ENCODE measurements around the gene TARS3. TPM values are rescaled to one million over a fixed set of nuclear protein-coding genes. Genes with fewer than 3 reads are reported as not detected.
"Not testable (repeated sequence)": the region's sequence is repeated elsewhere in the genome, so short reads cannot be mapped to it uniquely, and the experiment has no call there.

The TARS3 gene
- total RNA-seq, 1 donor: 9.7 TPM

DNA sequence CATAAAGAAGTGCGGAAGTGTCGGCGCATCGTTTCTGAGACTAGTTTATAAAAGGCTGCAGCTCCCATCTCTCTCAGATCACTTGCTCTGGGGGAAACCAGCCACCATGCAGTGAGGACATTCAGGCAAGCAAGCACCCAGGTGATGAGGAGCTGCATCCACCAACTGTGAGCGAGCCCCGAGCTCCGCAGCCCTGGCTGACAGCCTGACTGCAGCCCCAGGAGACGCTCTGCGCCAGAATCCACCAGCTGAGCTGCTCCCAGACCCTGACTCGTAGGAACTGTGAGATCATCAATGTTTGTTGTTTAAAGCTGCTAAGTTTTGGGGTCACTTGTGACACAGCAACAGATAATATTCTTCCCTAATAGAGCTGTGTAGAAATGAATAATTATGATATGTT lies 67.1 kb downstream of the TARS3 start:
- no peak for DNase-seq (ENCODE audit: low read depth in 2 of 3, low spot score in 2 of 3)

DNA sequence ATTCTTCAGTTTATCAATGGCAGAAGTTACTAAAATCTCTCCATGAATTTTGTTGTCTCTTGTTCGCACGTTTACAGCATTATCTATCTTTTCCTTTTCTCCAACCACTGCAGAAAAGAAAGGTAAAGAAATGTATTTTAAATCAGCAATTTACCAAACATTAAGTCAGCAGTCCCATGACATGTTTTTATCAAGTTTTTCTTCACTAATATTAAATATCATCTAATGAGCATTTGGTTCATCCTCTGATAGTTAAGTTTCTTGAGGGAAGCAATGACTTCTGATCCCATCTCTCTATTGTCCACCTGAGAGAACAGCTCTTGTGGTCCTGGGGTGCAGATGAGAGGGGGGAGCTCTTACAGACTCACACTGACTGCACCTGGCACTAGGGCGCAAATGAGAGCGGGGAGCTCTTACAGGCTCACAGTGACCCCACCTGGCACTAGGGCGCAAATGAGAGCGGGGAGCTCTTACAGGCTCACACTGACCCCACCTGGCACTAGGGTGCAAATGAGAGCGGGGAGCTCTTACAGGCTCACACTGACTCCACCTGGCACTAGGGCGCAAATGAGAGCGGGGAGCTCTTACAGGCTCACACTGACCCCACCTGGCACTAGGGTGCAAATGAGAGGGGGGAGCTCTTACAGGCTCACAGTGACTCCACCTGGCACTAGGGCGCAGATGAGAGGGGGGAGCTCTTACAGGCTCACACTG lies 69.5 kb downstream of the TARS3 start:
- peak in 2 of 3 donors; percentile 46 to 63 for DNase-seq (ENCODE audit: low read depth in 2 of 3, low spot score in 2 of 3)

DNA sequence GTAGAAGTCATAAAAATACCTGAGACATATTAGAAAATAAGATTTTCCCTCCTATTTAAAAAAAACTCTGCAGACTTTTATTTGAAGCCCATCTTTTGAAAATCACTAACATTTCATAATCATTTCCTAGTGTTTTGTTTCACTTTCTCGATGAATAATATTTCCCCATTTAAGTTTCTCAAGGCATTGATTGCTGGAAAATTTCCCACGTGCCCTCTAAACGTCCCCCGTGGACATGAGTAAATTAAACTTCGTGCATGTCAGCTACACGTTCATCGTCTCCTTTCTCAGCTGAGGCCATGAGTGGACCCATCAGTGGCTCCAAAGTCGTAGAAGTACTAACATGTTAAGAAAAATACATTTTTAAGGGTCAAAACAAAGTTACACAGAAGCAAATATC lies 70.1 kb downstream of the TARS3 start:
- no peak for DNase-seq (ENCODE audit: low read depth in 2 of 3, low spot score in 2 of 3)

DNA sequence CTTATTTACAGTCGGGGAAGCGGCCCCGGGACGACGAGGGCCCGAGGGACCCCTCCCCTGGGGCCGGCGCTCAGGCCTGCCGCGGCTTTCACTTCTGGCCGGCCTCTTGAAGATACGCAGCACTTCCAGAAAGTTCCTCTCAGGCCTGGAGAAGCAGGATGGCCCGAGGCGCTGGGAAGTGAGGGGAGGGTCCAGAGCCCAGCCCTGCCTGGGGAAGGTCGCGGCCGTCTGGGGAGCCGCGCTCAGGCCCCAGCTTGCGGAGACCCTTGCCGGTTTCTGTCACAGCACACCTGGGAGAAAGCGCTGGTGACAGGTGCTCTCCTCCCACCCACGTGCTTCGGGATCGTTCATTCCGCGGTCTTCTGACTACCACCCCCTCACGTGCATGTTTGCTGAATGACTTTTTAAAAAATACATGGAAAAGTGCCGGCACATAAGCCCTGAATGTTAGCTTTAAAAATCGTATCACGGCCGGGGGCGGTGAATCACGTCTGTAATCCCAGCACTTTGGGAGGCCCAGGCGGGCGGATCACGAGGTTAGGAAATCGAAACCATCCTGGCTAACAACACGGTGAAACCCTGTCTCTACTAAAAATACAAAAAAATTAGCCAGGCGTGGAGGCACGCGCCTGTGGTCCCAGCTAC lies 71.4 kb downstream of the TARS3 start:
- DNase-seq (ENCODE audit: low read depth in 2 of 3, low spot score in 2 of 3): no peak

DNA sequence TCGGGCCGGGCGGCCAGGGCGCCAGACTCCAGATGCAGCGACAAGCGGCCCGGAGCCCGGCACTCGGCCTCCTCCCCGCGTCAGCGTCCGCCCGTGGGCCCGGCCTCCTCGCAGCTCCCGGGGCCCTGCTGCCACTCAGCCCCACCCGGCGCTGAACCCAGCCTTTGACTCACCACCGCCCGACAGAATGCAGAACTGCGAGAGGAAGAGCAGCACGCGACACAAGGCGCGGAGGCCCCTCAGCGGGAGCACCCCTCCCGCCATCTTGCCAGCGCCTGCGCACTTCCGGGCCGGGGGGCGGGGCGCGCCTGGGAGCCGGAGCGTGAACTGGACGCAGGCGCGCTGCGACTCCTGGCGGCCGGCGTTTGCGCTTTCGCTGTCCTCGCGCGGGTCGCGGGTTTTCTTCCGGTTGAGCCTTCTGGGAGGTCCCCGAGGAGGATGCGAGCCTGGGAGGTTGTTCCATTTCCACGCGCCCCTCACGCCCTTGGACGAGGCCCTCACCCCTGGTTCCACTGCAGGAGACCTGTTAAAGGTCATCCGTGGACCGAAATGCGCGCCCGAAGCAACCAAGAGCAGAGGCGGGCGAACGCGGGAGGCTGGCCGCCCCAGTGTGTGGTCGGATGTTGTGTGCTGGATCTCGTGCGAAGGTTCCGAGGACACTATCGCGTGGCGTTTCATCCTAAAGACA lies 72.0 kb downstream of the TARS3 start, which contains the start of gene TM2D3:
TM2D3 (minus strand) TSS at position 284 of the 688 bp plus-strand sequence; CDS start at position 264, 20 bp downstream.
- DNase-seq (ENCODE audit: low read depth in 2 of 3, low spot score in 2 of 3): peak; percentile 94 to 97 (median 96)

DNA sequence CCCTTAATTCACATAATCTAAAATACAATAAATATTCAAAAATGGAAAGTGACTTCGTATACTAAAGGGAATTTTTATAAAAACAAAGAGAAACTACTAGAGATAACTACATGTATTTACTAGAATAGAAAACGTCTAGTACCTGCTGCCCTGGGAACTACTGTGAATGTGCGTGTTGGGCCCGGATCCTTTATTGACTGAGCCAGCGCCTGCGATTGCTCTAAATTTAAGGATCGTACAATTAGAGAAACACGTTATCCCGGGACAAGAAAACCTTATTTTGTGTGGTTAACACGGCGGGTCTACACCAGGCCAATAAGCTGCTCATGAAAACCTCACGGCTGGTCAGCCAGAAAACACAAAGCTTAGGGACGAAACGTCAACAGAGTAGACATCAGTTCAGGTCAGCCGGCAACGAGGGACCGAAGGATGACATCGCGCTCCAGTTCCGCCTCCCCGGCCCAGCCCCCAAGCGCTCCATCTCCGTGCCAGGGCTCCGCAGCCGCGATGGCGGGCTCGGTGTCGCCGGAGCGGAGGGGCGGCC lies 72.6 kb downstream of the TARS3 start:
- no peak for DNase-seq (ENCODE audit: low read depth in 2 of 3, low spot score in 2 of 3)

DNA sequence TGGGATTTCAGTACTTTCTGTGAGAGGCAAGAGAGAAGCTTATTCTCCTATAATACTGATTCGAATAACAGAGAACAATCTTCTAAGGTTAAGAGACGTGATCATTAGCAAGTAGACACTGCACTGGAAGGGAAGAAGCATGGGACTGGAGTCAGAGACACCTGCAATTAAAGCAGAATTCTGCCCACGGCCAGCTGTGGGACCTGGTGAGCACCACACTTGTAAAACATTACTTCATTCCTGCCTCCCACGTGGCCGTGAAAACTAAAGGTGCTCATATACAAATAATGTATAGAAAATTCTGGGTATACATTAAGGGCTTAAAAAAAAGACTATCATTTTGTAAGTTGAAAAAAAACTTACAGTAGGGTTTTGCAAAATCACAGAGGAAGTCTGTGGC lies 74.1 kb downstream of the TARS3 start:
- DNase-seq (ENCODE audit: low read depth in 2 of 3, low spot score in 2 of 3): no peak

DNA sequence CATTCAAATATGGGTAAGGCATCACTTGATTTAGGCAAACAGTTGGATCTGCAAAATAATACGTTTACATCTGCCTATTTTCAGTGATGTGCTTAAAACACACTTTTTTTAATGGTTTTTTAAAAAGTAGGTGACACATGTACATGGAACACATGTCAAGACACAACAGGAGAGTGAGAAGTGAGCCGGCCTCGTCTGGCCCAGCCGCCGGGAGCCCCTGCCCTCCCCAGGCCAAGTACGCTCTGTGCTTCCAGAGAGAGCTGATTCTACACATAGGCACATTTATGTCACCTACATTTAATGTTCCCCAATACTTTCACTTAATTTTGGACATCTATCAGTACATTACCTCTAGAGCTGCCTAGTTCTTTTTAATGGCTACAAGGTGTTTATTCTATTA lies 75.9 kb downstream of the TARS3 start:
- DNase-seq (ENCODE audit: low read depth in 2 of 3, low spot score in 2 of 3): no peak

DNA sequence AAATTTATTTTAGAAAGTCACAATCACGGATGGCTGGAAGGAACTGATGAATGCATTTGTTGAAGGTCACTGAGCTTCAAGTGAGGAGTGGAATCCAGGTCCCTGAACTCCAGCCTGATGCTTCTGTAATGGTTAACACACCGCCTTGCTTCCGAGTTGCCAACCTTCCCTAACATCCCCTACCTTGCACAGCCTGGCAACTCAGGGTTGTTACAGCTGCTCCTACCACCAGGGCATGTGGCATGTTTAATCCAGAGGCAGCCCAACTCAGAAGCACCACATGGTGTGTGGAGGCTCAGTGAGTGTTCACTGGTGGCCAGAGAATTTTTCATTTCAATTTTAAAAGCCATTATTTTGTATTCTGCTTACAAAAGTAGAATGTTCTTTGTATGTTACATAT lies 77.0 kb downstream of the TARS3 start:
- DNase-seq (ENCODE audit: low read depth in 2 of 3, low spot score in 2 of 3): no peak

DNA sequence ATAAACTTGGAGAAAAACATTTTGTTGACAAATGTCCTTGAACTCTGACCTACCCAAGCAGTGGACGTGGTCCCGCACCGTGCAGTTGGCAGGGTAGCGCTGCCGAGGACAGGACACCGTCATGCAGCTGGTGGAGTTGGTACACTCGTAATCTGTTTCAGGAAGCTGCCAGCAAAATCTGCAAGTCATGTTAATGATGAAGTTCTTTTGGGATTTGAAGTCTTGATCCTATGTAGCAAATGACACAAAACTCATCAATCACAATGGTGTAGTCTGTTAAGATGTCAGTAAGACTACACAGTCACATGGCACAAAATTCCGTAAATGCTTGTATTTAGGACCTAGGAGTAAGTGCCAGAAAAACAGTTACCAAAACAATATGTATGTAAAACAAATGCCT lies 77.6 kb downstream of the TARS3 start:
- no peak for DNase-seq (ENCODE audit: low read depth in 2 of 3, low spot score in 2 of 3)

DNA sequence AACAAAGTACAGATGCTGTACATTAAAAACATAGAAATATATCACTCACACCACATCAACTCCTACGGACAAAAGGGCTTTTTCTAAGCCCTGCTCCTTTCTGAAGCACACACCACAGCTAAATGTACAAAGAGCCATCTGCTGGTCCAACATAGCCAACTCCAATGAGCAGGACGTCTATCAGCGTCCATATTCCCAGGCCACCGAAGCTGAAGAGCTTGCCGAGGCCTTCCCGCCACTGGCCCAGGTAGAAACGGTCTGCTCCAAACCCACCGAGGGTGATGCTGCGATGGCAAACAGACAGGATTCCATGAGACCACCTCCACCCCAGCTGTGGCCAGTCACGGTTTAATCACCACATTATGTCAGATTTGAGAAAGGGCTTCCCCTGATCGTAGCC lies 81.9 kb downstream of the TARS3 start:
- DNase-seq (ENCODE audit: low read depth in 2 of 3, low spot score in 2 of 3): no peak

DNA sequence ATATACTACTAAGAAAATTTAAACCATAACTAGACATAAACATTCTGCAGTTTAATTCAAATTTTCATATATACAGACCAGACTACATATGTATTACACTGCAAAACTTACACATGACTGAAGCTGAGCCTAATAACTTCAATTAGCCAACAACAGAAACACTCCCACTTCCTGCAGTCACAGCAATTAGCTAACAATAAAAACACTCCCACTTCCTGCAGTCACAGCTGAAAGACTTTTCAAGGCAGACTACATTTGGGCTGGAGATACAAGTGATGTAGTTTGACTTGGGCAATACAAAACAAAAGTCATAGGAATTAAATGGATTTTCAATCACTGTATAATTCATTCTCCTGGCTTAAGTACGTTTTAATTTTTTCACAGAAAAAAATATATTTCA lies 82.4 kb downstream of the TARS3 start:
- DNase-seq (ENCODE audit: low read depth in 2 of 3, low spot score in 2 of 3): peak in 1 of 3 donors; percentile 72

DNA sequence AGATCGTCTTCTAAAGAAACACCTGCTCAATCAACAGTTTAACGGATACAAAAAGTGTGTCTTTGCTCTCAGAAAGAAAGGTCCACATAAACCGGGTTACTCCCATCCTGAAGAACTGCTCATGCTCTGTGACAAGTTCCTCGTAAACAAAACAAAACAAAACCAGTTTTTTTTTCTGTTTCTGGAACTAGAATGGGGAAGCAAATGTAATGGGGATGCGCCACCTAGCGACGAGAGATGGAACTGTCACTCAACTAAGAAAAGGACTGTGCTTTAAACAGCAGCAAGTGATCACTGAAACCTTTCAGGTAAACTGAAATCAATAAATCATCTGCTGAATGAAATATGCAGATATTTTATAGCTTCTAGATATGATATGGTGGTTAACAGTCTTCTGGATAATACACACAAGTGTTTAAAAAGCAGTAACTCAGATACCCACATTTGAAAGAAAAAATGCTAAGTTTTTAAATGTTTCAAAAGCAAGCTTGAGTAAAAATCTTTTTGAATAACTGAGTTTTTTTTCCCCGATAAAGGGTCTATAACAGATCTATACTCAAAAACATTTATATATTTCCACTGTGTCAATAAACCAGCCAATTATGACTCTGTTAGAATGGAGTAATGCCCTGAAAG lies 83.0 kb downstream of the TARS3 start:
- DNase-seq (ENCODE audit: low read depth in 2 of 3, low spot score in 2 of 3): peak; percentile 71 to 88 (median 71)

DNA sequence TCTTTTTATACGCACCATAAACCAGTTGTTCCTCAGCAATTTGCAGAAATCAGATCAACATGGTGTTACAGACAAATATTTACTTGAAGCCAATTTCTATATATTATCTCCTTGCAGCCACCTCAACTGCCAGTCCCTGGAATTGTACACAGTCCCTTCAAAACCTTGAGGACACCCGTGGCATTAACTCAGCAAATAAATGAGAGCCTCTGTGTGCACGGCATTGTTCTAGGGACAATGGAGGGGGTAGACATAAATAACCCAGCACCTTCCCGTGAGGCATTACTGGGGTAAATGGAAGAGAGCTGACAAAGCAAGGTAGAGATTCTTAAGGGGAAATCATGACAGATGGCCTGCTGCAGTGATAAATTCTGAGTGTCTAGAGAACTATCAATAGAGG lies 84.6 kb downstream of the TARS3 start:
- no peak for DNase-seq (ENCODE audit: low read depth in 2 of 3, low spot score in 2 of 3)

DNA sequence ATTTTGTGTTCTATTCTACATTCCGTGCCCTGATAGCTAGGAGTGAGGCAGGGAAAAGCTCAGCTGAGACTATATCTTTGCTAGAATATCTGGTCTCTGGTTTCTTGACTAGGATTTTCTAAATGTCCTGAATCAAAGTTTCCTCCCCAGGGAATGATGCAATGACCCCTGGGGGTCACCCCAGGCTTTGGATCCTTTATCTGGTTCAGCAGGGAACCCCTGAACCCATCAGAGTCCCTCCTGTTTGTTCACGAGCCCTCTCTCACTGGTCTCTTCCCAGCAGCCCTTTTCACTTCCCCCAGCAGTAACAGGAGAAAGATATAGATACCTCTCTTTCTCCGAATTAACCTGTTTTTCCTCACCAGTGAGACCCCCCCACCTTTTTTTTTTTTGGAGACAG lies 86.4 kb downstream of the TARS3 start:
- no peak for DNase-seq (ENCODE audit: low read depth in 2 of 3, low spot score in 2 of 3)

DNA sequence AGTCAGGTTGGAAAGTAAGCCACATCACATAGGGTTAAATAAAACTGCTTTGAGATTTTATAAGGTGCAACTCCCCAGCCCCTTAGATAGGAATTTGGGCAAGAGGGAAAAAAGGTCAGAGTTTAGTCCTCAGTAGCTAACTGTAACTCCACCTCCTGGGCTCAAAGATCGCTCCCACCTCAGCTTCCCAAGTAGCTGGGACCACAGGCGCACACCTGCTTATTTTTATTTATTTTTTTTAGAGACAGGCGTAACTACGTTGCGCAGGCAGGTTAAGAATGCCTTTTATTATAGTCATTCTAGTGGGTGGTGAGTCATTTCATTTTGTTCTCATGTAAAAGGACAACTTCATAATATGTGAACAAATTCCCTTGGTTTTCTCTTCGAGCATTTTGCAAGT lies 86.8 kb downstream of the TARS3 start:
- no peak for DNase-seq (ENCODE audit: low read depth in 2 of 3, low spot score in 2 of 3)

DNA sequence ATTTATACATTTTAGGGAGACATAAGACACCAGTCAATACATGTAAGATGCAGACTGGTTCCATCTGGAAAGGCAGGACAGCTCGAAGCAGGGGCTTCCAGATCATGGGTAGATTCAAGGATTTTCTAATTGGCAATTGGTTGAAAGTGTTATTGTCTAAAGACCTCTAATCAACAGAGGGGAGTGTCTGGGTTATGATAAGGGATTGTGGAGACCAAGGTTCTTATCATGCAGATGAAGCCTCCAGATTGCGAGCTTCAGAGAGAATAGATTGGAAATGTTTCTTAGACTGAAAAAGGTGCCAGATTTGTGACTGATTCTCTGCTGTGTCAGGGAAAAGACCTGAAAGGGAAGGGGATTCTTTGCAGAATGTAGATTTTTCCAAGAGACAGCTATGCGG lies 87.2 kb downstream of the TARS3 start:
- DNase-seq (ENCODE audit: low read depth in 2 of 3, low spot score in 2 of 3): no peak

DNA sequence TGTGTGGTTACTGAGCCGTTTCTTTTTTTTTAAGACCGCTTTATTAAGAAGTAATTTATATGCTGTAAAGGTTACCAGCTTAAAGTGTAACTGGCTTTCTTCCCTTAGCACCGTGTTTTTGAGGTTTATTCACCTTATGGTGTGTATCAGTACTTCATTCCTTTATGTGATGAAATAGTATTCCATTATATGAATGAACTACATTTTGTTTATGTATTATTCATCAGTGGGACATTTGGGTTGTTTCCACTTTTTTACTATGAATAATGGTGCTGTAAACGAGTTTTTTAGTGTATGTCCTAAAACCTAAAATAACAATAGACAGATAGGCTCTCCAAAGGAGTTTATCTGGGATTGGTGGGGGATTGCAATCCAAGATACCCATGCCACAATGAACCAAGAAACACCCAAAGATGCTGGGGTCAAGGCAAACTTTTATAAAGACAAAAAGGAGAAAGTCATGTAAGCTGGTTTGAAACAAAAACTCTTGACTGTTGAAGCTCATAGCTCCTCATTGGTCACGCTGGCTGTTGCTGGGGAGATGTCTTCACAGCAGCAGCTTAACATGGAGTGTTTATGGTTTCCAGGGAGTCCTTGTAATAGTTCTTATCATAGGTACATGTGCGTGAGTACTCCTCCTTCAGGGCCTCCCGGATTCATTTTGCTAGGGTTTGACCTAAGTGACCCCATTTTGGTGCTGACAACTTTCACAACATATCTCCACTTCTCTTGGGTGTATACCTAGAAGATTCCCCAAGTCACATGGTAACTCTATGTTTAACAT lies 88.1 kb downstream of the TARS3 start:
- no peak for DNase-seq (ENCODE audit: low read depth in 2 of 3, low spot score in 2 of 3)

DNA sequence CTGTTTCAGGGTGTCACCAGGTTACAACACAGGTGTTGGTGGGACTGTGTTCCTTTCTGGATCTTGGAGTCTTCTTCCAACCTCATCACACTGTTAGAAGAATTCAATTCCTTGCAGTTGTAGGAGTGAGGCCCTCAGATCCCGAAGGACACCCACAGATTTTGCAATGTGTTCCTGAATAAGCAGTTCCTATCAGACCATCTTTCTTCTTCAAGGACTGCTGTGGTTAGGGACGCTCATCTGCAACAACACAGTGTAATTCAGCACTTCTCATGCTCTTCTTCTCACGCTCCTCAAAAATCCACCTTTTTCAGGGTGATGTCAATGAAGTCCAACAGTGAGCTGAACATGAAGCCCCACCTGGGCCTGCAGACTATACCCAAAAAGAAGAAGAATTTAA lies 90.9 kb downstream of the TARS3 start:
- DNase-seq (ENCODE audit: low read depth in 2 of 3, low spot score in 2 of 3): no peak

DNA sequence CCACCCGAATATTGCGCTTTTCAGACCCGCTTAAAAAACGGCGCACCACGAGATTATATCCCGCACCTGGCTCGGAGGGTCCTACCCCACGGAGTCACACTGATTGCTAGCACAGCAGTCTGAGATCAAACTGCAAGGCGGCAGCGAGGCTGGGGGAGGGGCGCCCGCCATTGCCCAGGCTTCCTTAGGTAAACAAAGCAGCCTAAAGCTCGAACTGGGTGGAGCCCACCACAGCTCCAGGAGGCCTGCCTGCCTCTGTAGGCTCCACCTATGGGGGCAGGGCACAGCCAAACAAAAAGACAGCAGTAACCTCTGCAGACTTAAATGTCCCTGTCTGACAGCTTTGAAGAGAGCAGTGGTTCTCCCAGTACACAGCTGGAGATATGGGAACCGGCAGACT lies 97.5 kb downstream of the TARS3 start:
- DNase-seq (ENCODE audit: low read depth in 2 of 3, low spot score in 2 of 3): not testable (repeated sequence)

Measured in hematopoietic multipotent progenitor cell (in vitro differentiated cells).